T follicular helper cell (primary cell): ENCODE measurements around the gene GPR3.
"Not testable (repeated sequence)": the region's sequence is repeated elsewhere in the genome, so short reads cannot be mapped to it uniquely, and the experiment has no call there.

ENCODE experiments used
- DNase-seq: peaks from one replicate; pipeline ENCODE4 v3.0.0-alpha.2; 2020; ENCODE audit warnings: low read depth

The GPR3 gene

GRCh38 chr1:27428316-27429028, 36.0 kb downstream of the GPR3 start:
- DNase-seq = no peak

GRCh38 chr1:27429029-27429425, 36.6 kb downstream of the GPR3 start:
- DNase-seq = no peak

- DNase-seq = peak; percentile 6
Observed at GRCh38 chr1:27430903-27431600, 38.6 kb downstream of the GPR3 start.

GRCh38 chr1:27431601-27431940, 39.1 kb downstream of the GPR3 start:
- no peak for DNase-seq

GRCh38 chr1:27432725-27433124, 40.3 kb downstream of the GPR3 start:
- DNase-seq = not testable (repeated sequence)

GRCh38 chr1:27433706-27434105, 41.3 kb downstream of the GPR3 start:
- DNase-seq = no peak

GRCh38 chr1:27435566-27436203, 43.3 kb downstream of the GPR3 start:
- no peak for DNase-seq

GRCh38 chr1:27436204-27437159, 44.1 kb downstream of the GPR3 start:
- DNase-seq = no peak

- DNase-seq = no peak
Observed at GRCh38 chr1:27438621-27439061, 46.2 kb downstream of the GPR3 start.

GRCh38 chr1:27439150-27439549, 46.7 kb downstream of the GPR3 start:
- DNase-seq = no peak

GRCh38 chr1:27444632-27445031, 52.2 kb downstream of the GPR3 start:
- DNase-seq = no peak
